Vagina (tissue), 2 donors: ENCODE results near the gene ENAH.

Source experiments
- POLR2A ChIP-seq, 2 donors: fragments of 450-650 bp; IDR thresholded peaks; one replicate each; pipeline ENCODE4 v1.6.1; 2017; ENCODE audit warnings: antibody characterized with exemption in 2 of 2, mild to moderate bottlenecking in 2 of 2, moderate library complexity in 2 of 2
- POLR2AphosphoS5 ChIP-seq, 2 donors: sonication (generic); formaldehyde crosslinking; IDR thresholded peaks; one replicate each; pipeline ENCODE4 v1.9.0; 2017; ENCODE audit warnings: antibody characterized with exemption in 2 of 2, mild to moderate bottlenecking in 2 of 2, low read depth in 1 of 2; ENCODE audit not compliant: insufficient read depth in 1 of 2
- TF ChIP-seq, protein P1 (sequence below), 3 experiments: fragments of 450-650 bp in 2 of 3; fragments of 200-600 bp in 1 of 3; sonication (generic) in 1 of 3; IDR thresholded peaks; one replicate each; pipeline ENCODE4 v1.5.1; 2017 to 2019; ENCODE audit warnings: antibody characterized with exemption in 3 of 3, mild to moderate bottlenecking in 2 of 3, moderate library complexity in 2 of 3

DNA sequence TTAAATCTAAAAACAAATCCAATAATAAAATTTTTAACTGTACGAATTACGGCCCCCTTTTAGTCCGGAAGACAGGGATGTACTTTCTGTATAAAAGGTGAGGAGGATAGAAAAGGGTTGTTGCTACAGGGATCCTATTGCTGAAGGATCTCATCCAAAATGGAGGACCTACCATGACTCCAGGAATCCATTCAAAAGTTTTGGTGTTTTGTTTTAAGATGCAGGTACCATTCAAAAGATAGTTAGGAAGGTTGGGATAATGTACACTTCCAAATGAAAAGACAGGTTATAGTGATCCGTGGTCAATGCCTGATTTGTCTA, 1.3 kb upstream of the ENAH start:
- TF ChIP-seq POLR2A (IDR thresholded peaks at IDR 0.05), result no peak
- no peak for TF ChIP-seq POLR2AphosphoS5 (IDR thresholded peaks at IDR 0.05; ENCODE audit: insufficient read depth in 1 of 2, low read depth in 1 of 2)
- TF ChIP-seq, protein P1, sequence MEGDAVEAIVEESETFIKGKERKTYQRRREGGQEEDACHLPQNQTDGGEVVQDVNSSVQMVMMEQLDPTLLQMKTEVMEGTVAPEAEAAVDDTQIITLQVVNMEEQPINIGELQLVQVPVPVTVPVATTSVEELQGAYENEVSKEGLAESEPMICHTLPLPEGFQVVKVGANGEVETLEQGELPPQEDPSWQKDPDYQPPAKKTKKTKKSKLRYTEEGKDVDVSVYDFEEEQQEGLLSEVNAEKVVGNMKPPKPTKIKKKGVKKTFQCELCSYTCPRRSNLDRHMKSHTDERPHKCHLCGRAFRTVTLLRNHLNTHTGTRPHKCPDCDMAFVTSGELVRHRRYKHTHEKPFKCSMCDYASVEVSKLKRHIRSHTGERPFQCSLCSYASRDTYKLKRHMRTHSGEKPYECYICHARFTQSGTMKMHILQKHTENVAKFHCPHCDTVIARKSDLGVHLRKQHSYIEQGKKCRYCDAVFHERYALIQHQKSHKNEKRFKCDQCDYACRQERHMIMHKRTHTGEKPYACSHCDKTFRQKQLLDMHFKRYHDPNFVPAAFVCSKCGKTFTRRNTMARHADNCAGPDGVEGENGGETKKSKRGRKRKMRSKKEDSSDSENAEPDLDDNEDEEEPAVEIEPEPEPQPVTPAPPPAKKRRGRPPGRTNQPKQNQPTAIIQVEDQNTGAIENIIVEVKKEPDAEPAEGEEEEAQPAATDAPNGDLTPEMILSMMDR (IDR thresholded peaks at IDR 0.05), result no peak
